Raji (cell line): ENCODE data around the gene TOX4.

Source experiments
- POLR2A ChIP-seq: IDR thresholded peaks from 2 replicates; pipeline ENCODE4 v1.6.1; 2011; ENCODE audit warnings: low read depth, low read length, control low read depth; ENCODE audit not compliant: insufficient read depth

The TOX4 gene

DNA sequence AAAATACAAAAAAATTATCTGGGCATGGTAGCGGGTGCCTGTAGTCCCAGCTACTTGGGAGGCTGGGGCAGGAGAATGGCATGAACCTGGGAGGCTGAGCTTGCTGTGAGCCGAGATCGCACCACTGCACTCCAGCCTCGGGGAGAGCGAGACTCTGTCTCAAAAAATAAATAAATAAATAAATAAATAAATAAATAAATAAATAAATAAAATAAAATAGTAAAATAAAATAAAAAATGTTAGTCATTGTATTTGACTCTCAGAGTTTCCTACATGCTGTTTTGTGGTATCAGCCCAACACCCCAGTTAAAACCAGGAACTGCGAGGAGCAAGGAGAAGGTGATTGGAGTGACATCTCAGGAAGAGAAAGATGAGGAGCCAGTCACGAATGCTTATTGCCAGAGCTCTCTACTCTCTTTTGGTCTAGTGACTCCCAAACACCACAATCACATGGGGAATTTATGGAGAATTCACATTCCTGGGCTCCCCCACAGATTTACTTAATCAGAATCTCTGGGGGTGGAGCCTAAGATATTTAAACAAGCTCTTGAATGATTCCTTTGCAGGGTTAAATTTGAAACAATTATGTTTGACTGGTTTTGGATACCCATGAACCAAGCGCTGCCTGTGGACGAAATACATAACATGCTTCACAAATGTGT is 64.5 kb downstream of the TOX4 start:
- no peak for TF ChIP-seq POLR2A

DNA sequence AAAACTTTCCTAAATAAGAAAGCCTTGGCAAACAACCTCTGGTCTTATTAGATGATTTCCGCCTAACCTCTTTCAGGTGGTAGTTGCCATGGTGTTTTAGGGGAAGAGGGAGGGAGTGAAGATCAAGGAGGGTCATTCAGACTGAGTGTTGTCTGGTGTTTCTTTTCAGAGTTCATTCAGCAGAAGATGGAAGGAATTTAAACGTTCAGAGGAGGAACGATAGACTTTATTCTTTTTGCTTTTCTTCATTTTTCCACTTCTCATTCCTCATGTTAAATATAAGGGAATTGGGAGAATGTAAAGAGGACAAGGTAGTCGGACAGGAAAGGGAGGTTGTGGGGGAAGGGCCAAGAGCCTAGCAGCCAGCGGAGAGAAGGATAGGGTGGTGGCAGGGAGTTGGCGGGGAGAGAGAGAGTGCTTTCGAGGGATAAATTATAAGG is 66.5 kb downstream of the TOX4 start:
- TF ChIP-seq POLR2A: no peak

DNA sequence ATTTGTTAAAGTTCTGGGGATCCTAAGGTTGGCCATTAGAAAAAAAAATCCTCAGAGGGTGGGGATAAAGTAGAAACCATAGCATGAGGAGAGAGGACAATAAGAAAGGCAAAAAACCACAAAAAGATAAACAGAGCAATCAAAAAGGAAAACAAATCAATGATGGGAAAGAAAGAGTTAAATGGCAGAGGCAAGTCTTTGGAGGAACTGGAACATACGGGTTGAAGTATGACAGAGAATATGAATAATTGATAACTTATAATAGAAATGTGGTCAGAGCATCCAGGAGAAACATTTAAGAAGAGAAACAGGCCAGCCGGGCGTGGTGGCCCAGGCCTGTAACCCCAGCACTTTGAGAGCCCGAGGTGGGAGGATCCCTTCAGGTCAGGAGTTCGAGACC is 67.0 kb downstream of the TOX4 start:
- no peak for TF ChIP-seq POLR2A
